ENCODE data around the gene TOM1L2.
"Not testable (repeated sequence)": the region's sequence is repeated elsewhere in the genome, so short reads cannot be mapped to it uniquely, and the experiment has no call there.

TOM1L2 gene

GRCh38 chr17:17972126-17972951 is at the start of gene TOM1L2, which contains the start of gene DRC3:
Gene TOM1L2 (minus strand): TSS chr17:17972400. CDS start chr17:17972313, 87 bp downstream.
Gene DRC3 (plus strand): TSS chr17:17972862. CDS start chr17:17977599, 4,737 bp downstream.
- peak; percentile 100 for DNase-seq

- no peak for DNase-seq
Observed at GRCh38 chr17:18021372-18021771, 49.2 kb upstream of the TOM1L2 start.

- DNase-seq: no peak
Observed at GRCh38 chr17:18020971-18021370, 48.8 kb upstream of the TOM1L2 start.

GRCh38 chr17:18019838-18020154 is 47.6 kb upstream of the TOM1L2 start:
- no peak for DNase-seq

- DNase-seq: no peak
Observed at GRCh38 chr17:18018411-18018921, 46.3 kb upstream of the TOM1L2 start.

GRCh38 chr17:18017958-18018357 is 45.8 kb upstream of the TOM1L2 start:
- DNase-seq: no peak

- DNase-seq: no peak
Observed at GRCh38 chr17:18016426-18016825, 44.2 kb upstream of the TOM1L2 start.

- no peak for DNase-seq
Observed at GRCh38 chr17:18015593-18015992, 43.4 kb upstream of the TOM1L2 start.

- DNase-seq: no peak
Observed at GRCh38 chr17:18014006-18014405, 41.8 kb upstream of the TOM1L2 start.

- no peak for DNase-seq
Observed at GRCh38 chr17:18011286-18011685, 39.1 kb upstream of the TOM1L2 start.

GRCh38 chr17:18009609-18010420 is 37.6 kb upstream of the TOM1L2 start:
- no peak for DNase-seq

- no peak for DNase-seq
Observed at GRCh38 chr17:18008496-18009268, 36.5 kb upstream of the TOM1L2 start.

GRCh38 chr17:18006495-18007239 is 34.5 kb upstream of the TOM1L2 start:
- DNase-seq: no peak

GRCh38 chr17:18005496-18005895 is 33.3 kb upstream of the TOM1L2 start:
- no peak for DNase-seq

GRCh38 chr17:18004884-18005305 is 32.7 kb upstream of the TOM1L2 start:
- DNase-seq: no peak

GRCh38 chr17:18004345-18004744 is 32.1 kb upstream of the TOM1L2 start:
- no peak for DNase-seq

- no peak for DNase-seq
Observed at GRCh38 chr17:18002171-18002570, 30.0 kb upstream of the TOM1L2 start.

GRCh38 chr17:18000030-18000408 is 27.8 kb upstream of the TOM1L2 start:
- no peak for DNase-seq

GRCh38 chr17:17999364-18000029 is 27.3 kb upstream of the TOM1L2 start:
- DNase-seq: no peak

GRCh38 chr17:17998934-17999333 is 26.7 kb upstream of the TOM1L2 start:
- no peak for DNase-seq

- DNase-seq: not testable (repeated sequence)
Observed at GRCh38 chr17:17995887-17996286, 23.7 kb upstream of the TOM1L2 start.
